RCC 7860 (cell line): ENCODE results near the gene PAEP.
"Not testable (repeated sequence)": the region's sequence is repeated elsewhere in the genome, so short reads cannot be mapped to it uniquely, and the experiment has no call there.

Source experiments
- DNase-seq: peaks from one replicate; pipeline ENCODE4 v3.0.0-alpha.2; 2015; ENCODE audit warnings: low spot score
- FAIRE-seq: peaks from 2 replicates; lab custom pipeline; 2012; peaks lifted over from hg19 to GRCh38; lab: Jason Lieb, UNC

Gene PAEP

GRCh38 chr9:135549478-135550343, 11.8 kb upstream of the PAEP start:
- DNase-seq, FAIRE-seq: not testable (repeated sequence)

DNA sequence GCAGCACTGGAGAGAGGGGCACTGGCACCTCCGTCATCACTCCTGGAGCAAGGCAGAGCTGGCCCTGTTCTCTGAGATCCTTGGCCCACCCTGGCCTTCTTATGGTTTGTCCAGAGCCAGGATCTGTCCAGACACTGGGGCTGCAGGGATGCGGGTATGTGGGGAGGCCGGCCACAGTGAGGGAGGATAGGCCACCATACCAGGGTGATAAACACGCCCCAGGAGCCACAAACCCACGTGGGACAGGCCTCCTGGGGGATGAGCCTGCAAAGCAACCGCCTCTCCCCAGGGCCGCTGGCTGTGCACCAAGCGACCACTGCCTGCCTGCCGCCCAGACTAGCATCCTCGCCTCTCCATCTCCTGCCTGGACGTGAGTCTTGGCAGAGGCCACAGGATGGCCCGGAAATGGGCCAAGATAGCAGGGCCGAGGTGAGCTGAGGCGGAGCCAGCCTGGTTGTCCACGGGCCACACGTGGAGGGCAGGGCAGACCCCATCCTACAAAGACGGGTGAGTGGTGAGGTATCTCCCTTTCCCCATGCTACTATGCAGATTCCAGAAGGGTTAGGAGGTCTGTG, 11.1 kb upstream of the PAEP start:
- no peak for DNase-seq

GRCh38 chr9:135551031-135551430, 10.5 kb upstream of the PAEP start:
- FAIRE-seq = no peak

More for the DNA sequence above, 11.1 kb upstream of the PAEP start:
- FAIRE-seq = no peak

DNA sequence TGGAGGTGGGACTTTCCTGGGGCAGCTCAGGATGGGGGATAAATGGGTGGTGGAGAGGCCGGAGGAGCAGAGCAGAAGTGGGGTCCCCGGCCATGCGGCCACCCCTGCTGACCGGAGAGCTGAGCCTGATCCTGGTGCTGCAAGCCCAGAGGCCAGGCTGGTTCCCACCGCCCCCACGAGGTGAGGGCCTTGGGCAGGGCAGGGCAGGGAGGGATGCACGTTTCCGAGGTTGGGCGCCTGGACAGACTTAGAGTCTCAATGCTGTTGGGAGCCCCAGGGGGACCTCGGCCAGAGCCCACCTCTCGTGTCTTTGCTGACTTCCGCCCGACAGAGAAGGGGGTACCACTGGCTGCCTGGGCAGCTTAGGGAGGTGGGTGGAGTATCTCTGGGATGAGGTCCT, 10.1 kb upstream of the PAEP start:
- DNase-seq (no peak), FAIRE-seq (no peak)

More at GRCh38 chr9:135551031-135551430, 10.5 kb upstream of the PAEP start:
- no peak for DNase-seq

DNA sequence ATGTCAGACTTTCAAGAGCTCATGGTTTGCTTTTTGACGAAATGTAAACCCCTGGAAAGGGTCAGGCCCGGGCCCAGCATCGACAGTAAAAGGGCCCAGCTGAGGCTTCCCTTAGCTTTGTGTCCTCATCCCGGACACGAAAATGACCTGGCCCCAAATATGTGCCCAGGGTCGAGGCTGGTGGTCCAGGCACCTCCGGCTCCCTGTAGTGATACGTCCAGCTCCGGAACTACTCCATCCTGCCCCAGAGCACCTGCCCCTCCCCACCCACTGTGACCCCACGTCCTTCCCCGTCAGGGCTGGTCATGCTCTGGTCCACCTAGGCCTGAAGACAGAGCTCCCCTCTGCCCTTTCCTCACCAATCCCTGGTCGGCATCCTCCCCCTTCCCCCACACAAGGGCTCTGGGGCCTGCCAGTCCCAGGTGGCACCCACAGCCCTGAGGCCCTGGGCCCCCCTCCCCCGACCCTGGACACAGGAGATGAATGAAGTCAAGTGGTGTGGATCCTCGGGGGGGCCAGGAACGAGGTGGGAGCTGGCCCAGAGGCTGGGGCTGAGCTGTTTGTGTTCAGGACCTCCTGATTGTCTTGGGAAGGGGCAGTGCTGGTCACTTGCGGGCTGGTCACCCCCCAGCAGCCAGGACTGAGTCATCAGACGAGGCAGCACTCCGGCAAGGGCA, 9.4 kb upstream of the PAEP start:
- no peak for DNase-seq
- no peak for FAIRE-seq

GRCh38 chr9:135552698-135553171, 8.8 kb upstream of the PAEP start:
- DNase-seq (no peak), FAIRE-seq (no peak)

DNA sequence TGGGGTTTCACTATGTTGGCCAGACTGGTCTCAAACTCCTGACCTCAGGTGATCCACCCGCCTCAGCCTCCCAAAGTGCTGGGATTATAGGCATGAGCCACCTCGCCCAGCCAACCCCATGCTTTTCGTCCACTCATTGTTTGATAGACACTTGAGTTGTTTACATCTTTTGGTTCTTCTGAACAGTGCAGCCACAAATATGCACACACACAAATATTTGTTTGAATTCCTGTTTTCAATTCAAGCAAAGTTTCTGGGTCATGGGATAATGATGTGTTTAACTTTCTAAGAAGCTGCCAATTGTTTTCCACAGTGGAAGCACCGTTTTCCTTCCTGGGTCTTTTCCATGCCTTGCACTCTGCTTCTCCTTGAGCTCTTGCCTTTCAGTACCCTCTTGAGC, 6.8 kb upstream of the PAEP start:
- DNase-seq = no peak
- no peak for FAIRE-seq

DNA sequence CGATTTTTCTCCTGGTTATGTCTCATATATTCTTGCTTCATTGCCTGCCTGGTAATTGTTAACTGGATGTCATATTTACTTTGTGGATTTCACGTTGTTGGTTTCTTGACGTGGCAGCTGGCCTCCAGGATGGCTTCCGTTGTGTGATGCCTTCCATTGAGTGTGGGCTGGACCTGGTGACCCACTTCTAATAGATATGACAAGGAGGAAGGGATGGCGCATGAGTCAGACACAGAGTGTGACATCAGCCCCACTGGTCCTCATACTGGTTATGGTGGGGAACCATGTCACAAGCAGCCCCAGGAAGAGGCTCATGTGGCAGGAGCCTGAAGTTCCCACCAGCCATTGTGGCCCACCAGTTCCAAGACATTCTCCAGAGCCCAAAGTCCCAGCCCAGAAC, 6.4 kb upstream of the PAEP start:
- DNase-seq (peak; percentile 16), FAIRE-seq (no peak)

DNA sequence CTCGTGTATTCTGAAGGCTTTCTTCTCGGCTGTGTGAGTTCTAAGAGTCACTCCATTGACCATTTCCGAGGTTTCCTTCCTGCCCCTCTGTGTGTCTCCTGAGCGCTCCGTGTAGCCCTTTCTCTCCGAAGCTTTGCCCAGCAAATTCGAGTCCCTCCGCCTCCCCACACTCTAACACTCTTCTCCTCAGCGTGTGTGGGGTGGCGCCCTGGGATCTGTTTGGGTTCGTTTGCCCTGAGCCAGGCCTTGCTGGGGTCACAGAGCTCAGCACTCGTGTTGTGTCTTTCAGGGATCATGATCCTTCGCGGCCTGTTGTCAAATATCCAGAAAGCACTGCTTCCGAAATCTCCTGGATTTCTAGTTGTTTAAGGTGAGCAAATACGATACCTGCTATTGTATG, 5.6 kb upstream of the PAEP start:
- DNase-seq = no peak

GRCh38 chr9:135559606-135560005, 1.9 kb upstream of the PAEP start:
- DNase-seq (no peak), FAIRE-seq (no peak)

More for the DNA sequence above, 5.6 kb upstream of the PAEP start:
- no peak for FAIRE-seq

- FAIRE-seq = no peak
- no peak for DNase-seq
Measured at GRCh38 chr9:135562235-135562745, 734 bp downstream of the PAEP start.

DNA sequence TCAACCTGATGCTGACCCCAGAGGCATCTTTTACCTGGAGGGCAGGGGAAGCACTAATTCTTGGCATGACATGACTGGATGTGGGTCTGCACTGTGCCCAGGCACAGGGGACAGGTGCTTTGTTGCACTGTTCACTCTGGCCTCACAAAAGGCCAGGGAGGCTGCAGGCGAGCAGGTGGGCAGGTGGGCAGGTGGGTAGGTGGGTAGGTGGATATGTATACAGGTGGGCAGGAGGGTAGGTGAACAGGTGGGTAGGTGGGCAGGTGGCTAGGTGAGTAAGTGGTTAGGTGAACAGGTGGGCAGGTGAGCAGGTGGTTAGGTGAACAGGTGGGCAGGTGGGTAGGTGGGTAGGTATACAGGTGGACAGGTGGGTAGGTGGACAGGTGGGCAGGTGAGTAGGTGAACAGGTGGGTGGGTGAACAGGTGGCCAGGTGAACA, 1.5 kb downstream of the PAEP start:
- FAIRE-seq (no peak), DNase-seq (no peak)

GRCh38 chr9:135563858-135564257, 2.3 kb downstream of the PAEP start:
- FAIRE-seq = no peak
- no peak for DNase-seq

- FAIRE-seq (no peak), DNase-seq (no peak)
Measured at GRCh38 chr9:135565141-135565628, 3.6 kb downstream of the PAEP start.

- DNase-seq (no peak), FAIRE-seq (no peak)
Measured at GRCh38 chr9:135565636-135566035, 4.1 kb downstream of the PAEP start.

- DNase-seq (no peak), FAIRE-seq (no peak)
Measured at GRCh38 chr9:135566552-135566951, 5.0 kb downstream of the PAEP start.

- DNase-seq (no peak), FAIRE-seq (no peak)
Measured at GRCh38 chr9:135567311-135567710, 5.8 kb downstream of the PAEP start.

DNA sequence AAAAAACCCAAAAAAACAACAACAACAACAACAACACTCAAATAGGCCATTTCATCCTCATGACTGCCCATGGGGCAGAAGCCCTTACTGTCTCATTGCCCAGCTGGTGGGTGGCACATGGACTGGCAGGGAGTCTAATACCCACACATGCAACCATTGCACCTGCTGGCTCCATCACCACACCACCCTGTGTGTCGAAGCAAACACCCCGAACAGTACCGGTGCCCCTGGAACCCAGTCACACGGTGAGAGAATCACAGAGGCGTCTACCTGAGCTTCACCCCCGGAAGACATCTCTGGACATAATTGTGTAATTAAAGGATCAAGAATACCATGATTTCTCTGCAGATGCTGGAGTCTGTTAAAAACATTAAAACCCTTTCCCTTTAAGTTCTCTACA, 6.5 kb downstream of the PAEP start:
- FAIRE-seq (no peak), DNase-seq (no peak)

DNA sequence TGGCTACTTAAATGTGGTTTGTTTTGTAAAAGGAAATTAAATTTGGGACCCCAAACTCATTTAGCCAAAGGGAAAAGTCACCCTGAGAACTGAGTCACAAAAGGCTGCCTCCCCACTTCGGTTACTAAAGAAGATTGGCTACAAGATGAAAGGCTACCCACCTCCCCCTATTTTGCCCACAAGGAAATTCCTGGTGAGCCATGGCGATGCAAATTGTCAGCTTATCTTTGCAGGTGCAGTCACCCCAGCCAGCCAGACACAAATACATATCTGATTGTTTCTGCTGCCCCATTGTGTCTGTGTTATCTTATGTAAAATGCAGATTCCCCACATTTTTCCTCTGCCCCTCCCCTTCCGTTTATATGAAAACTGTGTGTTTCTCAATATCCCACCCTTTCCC, 8.9 kb downstream of the PAEP start:
- FAIRE-seq (no peak), DNase-seq (no peak)

- DNase-seq = no peak
- no peak for FAIRE-seq
Measured at GRCh38 chr9:135572233-135572632, 10.7 kb downstream of the PAEP start.

DNA sequence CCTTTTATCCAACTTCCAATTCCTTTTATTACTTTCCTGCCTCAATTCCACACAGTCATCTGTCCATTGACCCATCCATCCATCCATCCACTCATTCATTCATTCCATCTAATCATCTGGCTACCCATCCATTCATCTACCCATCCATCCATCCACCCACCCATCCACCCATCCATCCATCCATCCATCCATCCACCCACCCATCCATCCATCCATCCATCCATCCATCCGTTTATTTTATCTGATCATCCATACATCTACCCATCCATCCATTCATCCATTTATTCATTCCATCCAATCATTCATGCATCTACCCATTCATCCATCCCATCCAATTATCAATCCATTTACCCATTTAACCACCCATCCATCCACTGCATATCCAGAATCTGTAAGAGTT, 11.6 kb downstream of the PAEP start:
- DNase-seq (no peak), FAIRE-seq (no peak)
